Measurements from ENCODE around the gene TMEM220. TPM values are rescaled to one million over a fixed set of nuclear protein-coding genes. Genes with fewer than 3 reads are reported as not detected.
A peak's percentile ranks its signal among the peaks of the same experiment; 100 is the strongest.

Gene TMEM220
- total and polyA plus RNA-seq, 8 donors, result 4.9 to 14.1 (median 8.1) TPM; not detected in 2

DNA sequence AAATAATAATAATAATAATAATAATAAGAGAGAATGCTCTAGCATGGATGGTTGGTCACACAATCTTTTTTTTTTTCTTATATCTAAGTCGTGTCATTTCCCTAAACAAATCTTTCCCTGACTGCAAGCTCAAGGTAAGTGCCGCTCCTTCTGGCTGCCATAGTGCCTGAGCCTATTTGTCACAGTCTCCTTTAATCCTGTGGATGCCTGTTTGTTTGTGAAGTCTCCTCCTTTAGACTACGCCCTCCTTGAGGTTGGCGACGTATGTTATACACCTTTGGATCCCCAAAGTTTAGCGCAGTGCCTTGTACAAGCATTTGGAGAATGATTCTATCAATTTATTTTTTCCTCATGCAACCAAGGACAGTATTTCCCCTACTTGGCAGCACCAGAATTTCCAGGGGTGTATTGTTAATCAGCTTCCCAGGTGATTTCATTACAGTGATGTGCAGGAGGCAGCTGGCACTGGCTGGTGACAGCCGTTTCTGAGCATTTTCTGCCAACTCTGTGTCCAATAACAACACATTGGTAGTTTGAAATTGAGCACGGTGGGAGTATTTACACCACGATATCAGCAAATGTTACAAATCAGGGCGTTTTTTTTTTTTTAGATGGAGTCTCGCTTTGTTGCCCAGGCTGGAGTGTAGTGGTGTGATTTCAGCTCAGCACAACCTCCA is 47.4 kb upstream of the TMEM220 start:
- intact Hi-C loops (cut with DNase I; ENCODE audit: low total_unique reads), result no loop called here
- DNase-seq, result no peak

DNA sequence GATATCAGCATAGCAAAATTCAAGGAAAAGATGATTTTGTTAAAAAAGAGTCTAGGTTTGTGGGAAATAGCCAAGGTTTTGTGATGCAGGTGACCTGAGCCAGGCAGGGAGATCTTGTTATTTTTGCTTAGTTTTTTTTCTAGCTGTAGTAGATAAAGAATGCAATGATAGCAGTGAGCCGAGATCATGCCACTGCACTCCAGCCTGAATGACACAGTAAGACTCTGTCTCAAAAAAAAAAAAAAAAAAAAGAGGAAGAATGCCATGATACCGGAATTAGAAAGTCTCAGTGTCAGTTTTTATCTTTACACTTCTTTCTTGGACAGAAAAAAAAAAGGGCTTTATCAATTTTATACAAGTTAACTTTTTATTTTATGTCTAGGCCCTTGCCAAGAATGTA is 46.6 kb upstream of the TMEM220 start:
- WGBS, 5 donors, result 16 to 41% (median 25%) methylated on average over 2 of the region's 2 CpGs
- intact Hi-C loops (cut with DNase I; ENCODE audit: low total_unique reads), result no loop called here
- no peaks in the 10 kb centered on the region for H3K27me3 ChIP-seq
- no peak overlapping the region for H3K4me3 ChIP-seq
- H3K4me1 ChIP-seq, result peaks cover 7 to 29% (median 10%) of the 10 kb centered on the region in 4 donors
- no peaks in the 10 kb centered on the region for H3K36me3 ChIP-seq
- peak overlapping the region in 4 of 5 donors; percentile 38 to 68 (median 57) for H3K27ac ChIP-seq
- TF ChIP-seq POLR2AphosphoS5 (IDR thresholded peaks at IDR 0.05), result no peak
- TF ChIP-seq, protein P1, sequence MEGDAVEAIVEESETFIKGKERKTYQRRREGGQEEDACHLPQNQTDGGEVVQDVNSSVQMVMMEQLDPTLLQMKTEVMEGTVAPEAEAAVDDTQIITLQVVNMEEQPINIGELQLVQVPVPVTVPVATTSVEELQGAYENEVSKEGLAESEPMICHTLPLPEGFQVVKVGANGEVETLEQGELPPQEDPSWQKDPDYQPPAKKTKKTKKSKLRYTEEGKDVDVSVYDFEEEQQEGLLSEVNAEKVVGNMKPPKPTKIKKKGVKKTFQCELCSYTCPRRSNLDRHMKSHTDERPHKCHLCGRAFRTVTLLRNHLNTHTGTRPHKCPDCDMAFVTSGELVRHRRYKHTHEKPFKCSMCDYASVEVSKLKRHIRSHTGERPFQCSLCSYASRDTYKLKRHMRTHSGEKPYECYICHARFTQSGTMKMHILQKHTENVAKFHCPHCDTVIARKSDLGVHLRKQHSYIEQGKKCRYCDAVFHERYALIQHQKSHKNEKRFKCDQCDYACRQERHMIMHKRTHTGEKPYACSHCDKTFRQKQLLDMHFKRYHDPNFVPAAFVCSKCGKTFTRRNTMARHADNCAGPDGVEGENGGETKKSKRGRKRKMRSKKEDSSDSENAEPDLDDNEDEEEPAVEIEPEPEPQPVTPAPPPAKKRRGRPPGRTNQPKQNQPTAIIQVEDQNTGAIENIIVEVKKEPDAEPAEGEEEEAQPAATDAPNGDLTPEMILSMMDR (IDR thresholded peaks at IDR 0.05), result no peak
- no peak for TF ChIP-seq EP300 (IDR thresholded peaks at IDR 0.05)
- no peak for DNase-seq
- H3K9me3 ChIP-seq, result peaks cover 0 to 9% (median 6%) of the 10 kb centered on the region in 4 donors

More for the DNA sequence above, 47.4 kb upstream of the TMEM220 start:
- no peaks in the 10 kb centered on the region for H3K27me3 ChIP-seq
- H3K4me3 ChIP-seq, result no peak overlapping the region
- peak overlapping the region; percentile 34 to 68 (median 61) for H3K27ac ChIP-seq
- H3K36me3 ChIP-seq, result no peaks in the 10 kb centered on the region
- peaks cover 0 to 5% (median 3%) of the 10 kb centered on the region in 4 donors for H3K9me3 ChIP-seq
- H3K4me1 ChIP-seq, result peaks cover 7 to 27% (median 8%) of the 10 kb centered on the region in 4 donors
- WGBS, 5 donors, result 48 to 71% (median 56%) methylated on average over 11 of the region's 11 CpGs
- TF ChIP-seq EP300 (IDR thresholded peaks at IDR 0.05) (no peak), POLR2A (IDR thresholded peaks at IDR 0.05) (no peak), POLR2AphosphoS5 (IDR thresholded peaks at IDR 0.05) (peak in 1 of 3 donors; percentile 6)
- TF ChIP-seq, protein P1 (IDR thresholded peaks at IDR 0.05), result no peak

DNA sequence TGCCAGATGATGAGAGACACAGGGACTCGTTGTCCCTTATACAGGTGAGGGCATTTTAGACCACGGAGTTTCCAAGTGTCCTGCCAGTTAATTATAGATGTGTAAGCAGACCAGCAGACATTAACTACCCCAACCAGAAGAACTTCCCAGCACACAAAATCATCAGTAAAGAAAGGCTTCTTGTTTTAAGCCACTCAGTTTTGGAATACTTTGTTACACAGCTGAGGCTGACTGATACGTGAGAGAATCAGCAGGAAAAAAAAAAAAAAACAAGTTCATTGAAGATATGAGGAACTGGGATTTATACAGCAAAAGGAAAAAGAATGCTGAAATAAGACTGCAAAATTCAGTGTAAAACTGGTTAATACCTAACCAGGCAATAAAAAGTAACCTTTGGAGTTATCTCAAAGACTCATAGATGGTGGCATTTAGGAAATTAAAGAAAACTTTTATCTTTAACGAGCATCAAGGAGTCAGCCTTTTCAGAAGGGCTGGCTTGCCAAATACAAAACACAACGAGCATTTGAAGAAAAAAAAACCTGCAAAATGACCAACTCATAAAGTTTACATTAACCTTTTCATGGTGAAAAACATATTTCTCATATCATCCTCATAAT is 46.0 kb upstream of the TMEM220 start:
- Histone ChIP-seq H3K4me3 (no peak overlapping the region), H3K9me3 (peaks cover 0 to 9% (median 6%) of the 10 kb centered on the region in 4 donors), H3K27ac (peak overlapping the region; percentile 18 to 72 (median 62)), H3K4me1 (peaks cover 7 to 32% (median 10%) of the 10 kb centered on the region in 4 donors), H3K36me3 (no peaks in the 10 kb centered on the region), H3K27me3 (no peaks in the 10 kb centered on the region)
- 57 to 72% (median 58%) methylated on average over 5 of the region's 5 CpGs for WGBS, 5 donors
- no peak for DNase-seq
- intact Hi-C loops (cut with DNase I; ENCODE audit: low total_unique reads), result no loop called here
- TF ChIP-seq POLR2A (IDR thresholded peaks at IDR 0.05) (no peak), POLR2AphosphoS5 (IDR thresholded peaks at IDR 0.05) (no peak), EP300 (IDR thresholded peaks at IDR 0.05) (no peak)
- TF ChIP-seq, protein P1 (IDR thresholded peaks at IDR 0.05), result no peak

DNA sequence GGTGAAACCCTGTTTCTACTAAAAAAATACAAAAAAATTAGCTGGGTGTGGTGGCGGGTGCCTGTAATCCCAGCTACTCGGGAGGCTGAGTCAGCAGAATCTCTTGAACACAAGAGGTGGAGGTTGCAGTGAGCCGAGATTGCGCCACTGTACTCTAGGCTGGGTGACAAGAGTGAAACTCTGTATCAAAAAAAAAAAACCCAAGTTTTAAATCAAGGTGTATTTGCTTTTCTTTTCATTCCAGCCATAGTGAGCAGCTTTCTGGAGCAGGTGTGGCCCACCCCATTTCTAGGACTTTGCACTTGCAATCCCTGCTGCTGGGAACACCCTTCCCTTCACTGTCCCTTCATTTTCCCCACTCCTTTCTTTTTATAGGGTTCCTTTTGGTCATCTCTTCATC is 45.2 kb upstream of the TMEM220 start:
- WGBS, 5 donors, result 60 to 72% (median 70%) methylated on average over 4 of the region's 4 CpGs
- no peaks in the 10 kb centered on the region for H3K27me3 ChIP-seq
- peak in 1 of 2 donors; percentile 62 for DNase-seq
- H3K9me3 ChIP-seq, result peaks cover 0 to 9% (median 6%) of the 10 kb centered on the region in 4 donors
- TF ChIP-seq, protein P1 (IDR thresholded peaks at IDR 0.05), result no peak
- TF ChIP-seq EP300 (IDR thresholded peaks at IDR 0.05), result no peak
- peak overlapping the region; percentile 18 to 72 (median 62) for H3K27ac ChIP-seq
- H3K4me3 ChIP-seq, result no peak overlapping the region
- no peaks in the 10 kb centered on the region for H3K36me3 ChIP-seq
- H3K4me1 ChIP-seq, result peaks cover 7 to 32% (median 10%) of the 10 kb centered on the region in 4 donors
- intact Hi-C loops (cut with DNase I; ENCODE audit: low total_unique reads), result no loop called here

Data from stomach (tissue), 9 donors.